GM12891 (cell line): ENCODE measurements around the gene FKBP8.

Experiments
- DNase-seq: peaks from one replicate; pipeline ENCODE4 v3.0.0; 2011; ENCODE audit warnings: low spot score; ENCODE audit not compliant: insufficient read length
- FAIRE-seq: peaks from 2 replicates; lab custom pipeline; 2011; peaks lifted over from hg19 to GRCh38; lab: Jason Lieb, UNC
- PAX5 ChIP-seq: IDR thresholded peaks from 2 replicates; pipeline ENCODE4 v1.6.1; 2011; ENCODE audit warnings: low read length, moderate library complexity, mild to moderate bottlenecking; ENCODE audit not compliant: insufficient read depth, severe bottlenecking
- POLR2A ChIP-seq: IDR thresholded peaks from 2 replicates; pipeline ENCODE4 v1.6.1; 2011; ENCODE audit warnings: low read depth, low read length, control low read depth
- POLR2AphosphoS5 ChIP-seq: IDR thresholded peaks from 2 replicates; pipeline ENCODE4 v1.6.1; 2011; ENCODE audit warnings: low read depth, low read length, control low read depth
- POU2F2 ChIP-seq: IDR thresholded peaks from 2 replicates; pipeline ENCODE4 v1.6.1; 2011; ENCODE audit warnings: low read depth, mild to moderate bottlenecking, control low read depth, low read length, moderate library complexity
- SPI1 ChIP-seq: IDR thresholded peaks from 2 replicates; pipeline ENCODE4 v1.6.1; 2011; ENCODE audit warnings: low read depth, low read length, control low read depth
- TAF1 ChIP-seq: IDR thresholded peaks from 2 replicates; pipeline ENCODE4 v1.6.1; 2011; ENCODE audit warnings: low read depth, low read length, control low read depth

FKBP8 gene

DNA sequence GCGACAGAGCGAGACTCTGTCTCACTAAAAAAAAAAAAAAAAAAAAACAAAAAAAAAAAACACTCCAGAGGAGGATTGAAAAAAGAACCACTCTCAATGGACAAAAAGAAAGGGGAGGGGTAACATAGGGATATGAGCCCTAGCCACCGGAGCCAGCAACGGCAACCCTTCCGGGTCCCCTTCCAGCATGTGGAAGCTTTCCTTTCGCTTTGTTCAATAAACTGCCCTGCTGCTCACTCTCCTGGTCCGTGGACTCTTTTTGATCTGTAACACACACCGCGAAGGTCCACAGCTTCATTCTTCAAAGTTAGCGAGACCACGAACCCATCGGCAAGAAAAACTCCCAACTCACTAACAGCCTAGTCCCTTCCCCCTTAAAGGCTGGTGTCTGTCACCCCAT, 44.2 kb upstream of the FKBP8 start:
- FAIRE-seq (no peak), DNase-seq (no peak)
- TF ChIP-seq POLR2AphosphoS5: no peak
- TF ChIP-seq TAF1: no peak
- no peak for TF ChIP-seq POLR2A
- TF ChIP-seq SPI1: no peak
- TF ChIP-seq POU2F2: no peak
- TF ChIP-seq PAX5: no peak

DNA sequence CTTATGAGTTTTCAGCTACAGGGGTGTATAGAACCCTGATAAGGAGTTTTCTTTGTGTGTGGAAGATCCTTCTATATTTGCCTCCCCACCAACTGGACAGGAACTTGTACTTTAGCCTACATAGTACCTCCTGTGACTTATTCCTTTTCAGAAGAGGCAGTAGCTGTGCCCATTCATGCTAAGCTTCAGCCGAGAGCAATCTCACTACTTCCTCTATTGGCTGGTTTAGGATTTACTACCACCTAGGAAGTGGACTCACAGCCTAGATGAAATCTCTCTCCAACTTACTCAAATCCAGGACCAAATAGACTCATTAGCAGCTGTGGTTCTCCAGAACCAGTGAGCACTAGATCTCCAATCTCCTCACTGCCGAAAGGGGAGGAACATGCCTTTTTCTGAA, 42.9 kb upstream of the FKBP8 start:
- peak; percentile 61 for FAIRE-seq
- DNase-seq: no peak
- TF ChIP-seq SPI1: peak; percentile 39; the same call in 1 of the 2 replicates
- no peak for TF ChIP-seq POU2F2

GRCh38 chr19:18580311-18580710, 36.9 kb upstream of the FKBP8 start:
- no peak for FAIRE-seq
- DNase-seq: no peak
- TF ChIP-seq PAX5 (no peak), TAF1 (no peak), POLR2A (no peak), POLR2AphosphoS5 (no peak), POU2F2 (no peak), SPI1 (no peak)

GRCh38 chr19:18577365-18577914, 34.1 kb upstream of the FKBP8 start:
- FAIRE-seq (no peak), DNase-seq (no peak)
- TF ChIP-seq POLR2A (peak; percentile 13; the same call in 1 of the 2 replicates), PAX5 (no peak)

- TF ChIP-seq TAF1 (no peak), PAX5 (no peak), POLR2A (no peak), POLR2AphosphoS5 (no peak), POU2F2 (no peak), SPI1 (no peak)
- DNase-seq: no peak
- no peak for FAIRE-seq
These were observed 33.0 kb upstream of the FKBP8 start for GRCh38 chr19:18576383-18576782.

- TF ChIP-seq SPI1 (no peak), POLR2AphosphoS5 (no peak), POLR2A (no peak), POU2F2 (no peak), TAF1 (no peak), PAX5 (no peak)
- FAIRE-seq (no peak), DNase-seq (no peak)
These were observed 31.4 kb upstream of the FKBP8 start for GRCh38 chr19:18574691-18575291.

DNA sequence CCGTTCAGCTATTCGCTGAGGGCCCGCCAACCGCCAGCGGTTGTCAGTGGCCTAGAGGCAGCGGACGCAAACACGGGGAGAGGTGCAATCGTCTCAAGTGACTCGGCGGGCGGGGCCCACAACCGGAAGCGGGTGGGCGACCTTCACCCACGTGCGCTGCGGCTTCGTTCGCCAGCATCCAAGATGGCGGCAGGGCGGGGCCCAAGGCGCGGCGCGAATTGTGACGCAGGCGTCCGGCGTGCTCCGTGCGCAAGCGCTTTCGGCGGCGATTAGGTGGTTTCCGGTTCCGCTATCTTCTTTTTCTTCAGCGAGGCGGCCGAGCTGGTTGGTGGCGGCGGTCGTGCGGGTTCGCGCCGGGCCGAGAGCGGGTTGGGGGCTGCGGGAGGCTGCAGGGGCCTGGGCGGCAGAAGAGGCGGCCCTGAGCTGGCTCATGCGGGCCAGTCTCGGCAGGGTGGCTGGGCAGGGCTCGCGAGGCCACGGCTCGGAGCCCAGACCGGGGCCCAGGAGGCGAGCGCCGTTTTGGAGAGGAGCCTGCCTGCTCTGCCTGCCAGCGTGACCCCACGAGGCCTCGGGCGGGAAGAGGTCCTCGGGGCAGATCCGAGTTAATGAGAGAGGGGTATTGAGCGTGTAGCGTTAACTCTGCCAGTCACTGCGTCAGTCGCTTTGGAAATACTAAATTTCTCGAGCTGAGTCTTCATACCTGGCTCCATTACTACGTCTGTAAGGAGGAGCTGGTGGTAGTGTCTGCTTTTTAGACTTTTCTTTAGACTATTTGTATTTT, 28.4 kb upstream of the FKBP8 start, which contains the start of gene UBA52:
UBA52 (plus strand) TSS at position 294 of the 781 bp plus-strand sequence. CDS start 1,444 bp downstream, outside the sequence.
- peak; percentile 95 for DNase-seq
- TF ChIP-seq SPI1: no peak
- peak; percentile 97 for TF ChIP-seq TAF1
- TF ChIP-seq POU2F2: peak; percentile 78
- TF ChIP-seq PAX5: no peak
- peak; percentile 87 for TF ChIP-seq POLR2A
- peak; percentile 91 for TF ChIP-seq POLR2AphosphoS5
- FAIRE-seq: peak; percentile 100

- TF ChIP-seq POLR2AphosphoS5: no peak
- TF ChIP-seq TAF1: no peak
- TF ChIP-seq POU2F2: no peak
- TF ChIP-seq SPI1: no peak
- TF ChIP-seq PAX5: no peak
- TF ChIP-seq POLR2A: no peak
- DNase-seq (no peak), FAIRE-seq (no peak)
These were observed 25.0 kb upstream of the FKBP8 start for GRCh38 chr19:18568367-18568766.

GRCh38 chr19:18566953-18567352, 23.6 kb upstream of the FKBP8 start:
- no peak for FAIRE-seq
- no peak for TF ChIP-seq POLR2AphosphoS5
- no peak for TF ChIP-seq PAX5
- no peak for TF ChIP-seq POLR2A
- no peak for TF ChIP-seq SPI1
- no peak for TF ChIP-seq TAF1
- TF ChIP-seq POU2F2: no peak
- DNase-seq: no peak

DNA sequence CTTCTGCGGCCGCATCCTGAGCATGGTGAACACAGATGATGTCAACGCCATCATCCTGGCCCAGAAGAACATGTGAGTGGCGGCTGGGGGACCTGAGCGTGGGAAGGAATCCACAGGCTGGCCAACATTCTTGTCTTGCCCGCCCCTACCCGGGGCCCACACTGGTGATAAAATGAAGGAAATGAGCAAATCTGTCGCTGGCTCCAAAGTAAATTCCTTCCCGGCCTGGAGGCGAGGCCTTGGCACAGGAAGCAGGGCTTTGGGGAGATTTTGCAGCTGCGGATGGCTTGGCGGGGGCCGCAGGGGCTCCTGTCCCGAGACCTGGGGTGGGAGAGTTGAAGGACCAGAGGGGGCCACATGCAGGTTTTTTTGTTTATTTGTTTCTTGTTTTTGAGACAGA, 18.7 kb upstream of the FKBP8 start:
- DNase-seq: no peak
- TF ChIP-seq POLR2A: no peak
- no peak for TF ChIP-seq PAX5
- no peak for TF ChIP-seq POU2F2
- TF ChIP-seq TAF1: no peak
- no peak for TF ChIP-seq SPI1
- TF ChIP-seq POLR2AphosphoS5: no peak
- FAIRE-seq: no peak
